Liver (tissue), 9 donors: ENCODE results near the gene ELL. TPM values are rescaled to one million over a fixed set of nuclear protein-coding genes. Genes with fewer than 3 reads are reported as not detected.

Source experiments
- DNase-seq: peaks from one replicate; pipeline ENCODE4 v3.0.0-alpha.2; 2017; ENCODE audit warnings: low spot score
- H3K27ac ChIP-seq, 2 donors: one replicate each; pipeline ENCODE4 v1.7.0; 2013; ENCODE audit warnings: inconsistent platforms in 2 of 2, low read length in 2 of 2, control low read depth in 1 of 2, low read depth in 1 of 2, mild to moderate bottlenecking in 1 of 2
- H3K27me3 ChIP-seq, 4 donors: one replicate each; pipeline versions ENCODE4 v1.6.1 to v1.7.0; 2013; ENCODE audit warnings: low read length in 3 of 4, inconsistent platforms in 1 of 4, mild to moderate bottlenecking in 1 of 4, moderate library complexity in 1 of 4; ENCODE audit not compliant: control insufficient read depth in 4 of 4, insufficient read depth in 4 of 4
- H3K36me3 ChIP-seq, 4 donors: one replicate each; pipeline versions ENCODE4 v1.6.1 to v1.7.0; 2013; ENCODE audit warnings: low read length in 3 of 4, mild to moderate bottlenecking in 3 of 4, low read depth in 1 of 4, moderate library complexity in 1 of 4; ENCODE audit not compliant: control insufficient read depth in 4 of 4, insufficient read depth in 3 of 4
- H3K4me1 ChIP-seq, 4 donors: one replicate each; pipeline versions ENCODE4 v1.6.1 to v1.7.0; 2013; ENCODE audit warnings: low read length in 3 of 4, mild to moderate bottlenecking in 3 of 4, moderate library complexity in 1 of 4; ENCODE audit not compliant: control insufficient read depth in 4 of 4, insufficient read depth in 4 of 4
- H3K4me3 ChIP-seq, 3 donors: one replicate each; pipeline versions ENCODE4 v1.6.1 to v1.7.0; 2013; ENCODE audit warnings: low read length in 3 of 3, control low read depth in 1 of 3, low read depth in 1 of 3, mild to moderate bottlenecking in 1 of 3
- H3K9ac ChIP-seq, 2 donors: one replicate each; pipeline ENCODE4 v1.7.0; 2013; ENCODE audit warnings: low read length in 2 of 2, mild to moderate bottlenecking in 2 of 2, moderate library complexity in 2 of 2, control low read depth in 1 of 2, low read depth in 1 of 2
- H3K9me3 ChIP-seq, 4 donors: one replicate each; pipeline versions ENCODE4 v1.6.1 to v1.7.0; 2013; ENCODE audit warnings: low read length in 3 of 4; ENCODE audit not compliant: control insufficient read depth in 4 of 4
- ATF3 ChIP-seq: IDR thresholded peaks from 2 replicates; pipeline ENCODE4 v1.6.1; 2016; ENCODE audit warnings: antibody characterized with exemption
- EGR1 ChIP-seq, 2 donors: IDR thresholded peaks; 2 replicates each; pipeline ENCODE4 v1.6.1; 2016 to 2018; ENCODE audit warnings: antibody characterized with exemption in 2 of 2, low read depth in 2 of 2
- FOXA1 ChIP-seq: IDR thresholded peaks from 2 replicates; pipeline ENCODE4 v1.6.1; 2016; ENCODE audit warnings: antibody characterized with exemption
- FOXA2 ChIP-seq: IDR thresholded peaks from 2 replicates; pipeline ENCODE4 v1.6.1; 2016; ENCODE audit warnings: antibody characterized with exemption
- GABPA ChIP-seq, 2 donors: IDR thresholded peaks in 1 of 2; conservative IDR thresholded peaks in 1 of 2; 2 replicates each; pipeline ENCODE4 v1.6.1; 2016; ENCODE audit warnings: antibody characterized with exemption in 2 of 2, mild to moderate bottlenecking in 1 of 2, moderate library complexity in 1 of 2
- HNF4A ChIP-seq, 2 donors: conservative IDR thresholded peaks; 2 replicates each; pipeline ENCODE4 v1.6.1; 2016; ENCODE audit warnings: antibody characterized with exemption in 2 of 2, mild to moderate bottlenecking in 2 of 2
- HNF4G ChIP-seq: IDR thresholded peaks from 2 replicates; pipeline ENCODE4 v1.6.1; 2016; ENCODE audit warnings: antibody characterized with exemption
- JUND ChIP-seq, 2 donors: IDR thresholded peaks; 2 replicates each; pipeline ENCODE4 v1.6.1; 2016; ENCODE audit warnings: antibody characterized with exemption in 2 of 2
- MAX ChIP-seq: IDR thresholded peaks from 2 replicates; pipeline ENCODE4 v1.6.1; 2016; ENCODE audit warnings: antibody characterized with exemption
- NR2F2 ChIP-seq: IDR thresholded peaks from 2 replicates; pipeline ENCODE4 v1.6.1; 2016; ENCODE audit warnings: antibody characterized with exemption
- RAD21 ChIP-seq, 2 donors: IDR thresholded peaks; 2 replicates each; pipeline ENCODE4 v1.6.1; 2016; ENCODE audit warnings: antibody characterized with exemption in 2 of 2, mild to moderate bottlenecking in 2 of 2
- RXRA ChIP-seq, 2 donors: IDR thresholded peaks; 2 replicates each; pipeline ENCODE4 v1.6.1; 2017 to 2018; ENCODE audit warnings: antibody characterized with exemption in 2 of 2, mild to moderate bottlenecking in 1 of 2
- SP1 ChIP-seq: IDR thresholded peaks from 2 replicates; pipeline ENCODE4 v1.6.1; 2018; ENCODE audit warnings: antibody characterized with exemption, mild to moderate bottlenecking
- TAF1 ChIP-seq: conservative IDR thresholded peaks from 2 replicates; pipeline ENCODE4 v1.6.1; 2016; ENCODE audit warnings: antibody characterized with exemption, mild to moderate bottlenecking
- YY1 ChIP-seq: IDR thresholded peaks from 2 replicates; pipeline ENCODE4 v1.6.1; 2016; ENCODE audit warnings: antibody characterized with exemption, mild to moderate bottlenecking
- WGBS: extraction: QIAGEN DNeasy Blood & Tissue Kit; methylation state at CpG from one replicate; pipeline ENCODE4 v1.1.7; 2013; 5-methylcytosine and 5-hydroxymethylcytosine counted together
- polyA plus RNA-seq, 2 donors: library from polyadenylated mRNA; stranded (reverse) in 1 of 2; unstranded in 1 of 2; fragments of 200-250 nt in 1 of 2; fragments of >200 nt in 1 of 2; fragmentation: Nextera tagmentation in 1 of 2; extraction: Ambion mirVana in 1 of 2; gene quantifications; one replicate each; pipeline versions ENCODE4 v1.2.1 to v1.2.3, GENCODE V29; 2013 to 2015
- total RNA-seq, 2 donors: library from RNA; depleted of rRNA; stranded (reverse); fragments of >200 nt; gene quantifications; one replicate each; pipeline ENCODE4 v1.2.3, GENCODE V29; 2014
- TF ChIP-seq, protein P1 (sequence below): IDR thresholded peaks from 2 replicates; pipeline ENCODE4 v1.6.1; 2016; ENCODE audit warnings: antibody characterized with exemption, mild to moderate bottlenecking
- TF ChIP-seq, protein P2 (sequence below): fragments of 150-350 bp; IDR thresholded peaks from 2 replicates; pipeline ENCODE4 v1.5.1; 2017; ENCODE audit warnings: improper control_type of control experiment, low read depth, low read length; ENCODE audit not compliant: missing input control
- TF ChIP-seq, protein P3 (sequence below): IDR thresholded peaks from 2 replicates; pipeline ENCODE4 v1.6.1; 2016; ENCODE audit warnings: antibody characterized with exemption
- donor health status: healthy.
- donor health status: healthy.
- donor health status: healthy.
- donor health status: healthy.
- donor health status: healthy.

ELL gene
- total and polyA plus RNA-seq, 4 donors: 4.5 to 10.5 (median 6.6) TPM

GRCh38 chr19:18415178-18415867, 106.5 kb downstream of the ELL start:
- TF ChIP-seq SP1 (peak; percentile 35), FOXA2 (no peak), HNF4G (no peak), MAX (no peak), RXRA (IDR thresholded peaks at IDR 0.05) (no peak), RAD21 (IDR thresholded peaks at IDR 0.05) (no peak), TAF1 (no peak), JUND (IDR thresholded peaks at IDR 0.05) (no peak), ATF3 (no peak), FOXA1 (no peak), GABPA (IDR thresholded peaks at IDR 0.05 in 1 of 2, conservative IDR thresholded peaks at IDR 0.05 in 1 of 2) (peak; percentile 29 to 50), EGR1 (IDR thresholded peaks at IDR 0.05; ENCODE audit: low read depth in 2 of 2) (no peak), YY1 (no peak), NR2F2 (peak; percentile 45), HNF4A (conservative IDR thresholded peaks at IDR 0.05) (no peak)
- TF ChIP-seq, protein P1, sequence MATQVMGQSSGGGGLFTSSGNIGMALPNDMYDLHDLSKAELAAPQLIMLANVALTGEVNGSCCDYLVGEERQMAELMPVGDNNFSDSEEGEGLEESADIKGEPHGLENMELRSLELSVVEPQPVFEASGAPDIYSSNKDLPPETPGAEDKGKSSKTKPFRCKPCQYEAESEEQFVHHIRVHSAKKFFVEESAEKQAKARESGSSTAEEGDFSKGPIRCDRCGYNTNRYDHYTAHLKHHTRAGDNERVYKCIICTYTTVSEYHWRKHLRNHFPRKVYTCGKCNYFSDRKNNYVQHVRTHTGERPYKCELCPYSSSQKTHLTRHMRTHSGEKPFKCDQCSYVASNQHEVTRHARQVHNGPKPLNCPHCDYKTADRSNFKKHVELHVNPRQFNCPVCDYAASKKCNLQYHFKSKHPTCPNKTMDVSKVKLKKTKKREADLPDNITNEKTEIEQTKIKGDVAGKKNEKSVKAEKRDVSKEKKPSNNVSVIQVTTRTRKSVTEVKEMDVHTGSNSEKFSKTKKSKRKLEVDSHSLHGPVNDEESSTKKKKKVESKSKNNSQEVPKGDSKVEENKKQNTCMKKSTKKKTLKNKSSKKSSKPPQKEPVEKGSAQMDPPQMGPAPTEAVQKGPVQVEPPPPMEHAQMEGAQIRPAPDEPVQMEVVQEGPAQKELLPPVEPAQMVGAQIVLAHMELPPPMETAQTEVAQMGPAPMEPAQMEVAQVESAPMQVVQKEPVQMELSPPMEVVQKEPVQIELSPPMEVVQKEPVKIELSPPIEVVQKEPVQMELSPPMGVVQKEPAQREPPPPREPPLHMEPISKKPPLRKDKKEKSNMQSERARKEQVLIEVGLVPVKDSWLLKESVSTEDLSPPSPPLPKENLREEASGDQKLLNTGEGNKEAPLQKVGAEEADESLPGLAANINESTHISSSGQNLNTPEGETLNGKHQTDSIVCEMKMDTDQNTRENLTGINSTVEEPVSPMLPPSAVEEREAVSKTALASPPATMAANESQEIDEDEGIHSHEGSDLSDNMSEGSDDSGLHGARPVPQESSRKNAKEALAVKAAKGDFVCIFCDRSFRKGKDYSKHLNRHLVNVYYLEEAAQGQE: peak; percentile 13
- TF ChIP-seq, protein P2, sequence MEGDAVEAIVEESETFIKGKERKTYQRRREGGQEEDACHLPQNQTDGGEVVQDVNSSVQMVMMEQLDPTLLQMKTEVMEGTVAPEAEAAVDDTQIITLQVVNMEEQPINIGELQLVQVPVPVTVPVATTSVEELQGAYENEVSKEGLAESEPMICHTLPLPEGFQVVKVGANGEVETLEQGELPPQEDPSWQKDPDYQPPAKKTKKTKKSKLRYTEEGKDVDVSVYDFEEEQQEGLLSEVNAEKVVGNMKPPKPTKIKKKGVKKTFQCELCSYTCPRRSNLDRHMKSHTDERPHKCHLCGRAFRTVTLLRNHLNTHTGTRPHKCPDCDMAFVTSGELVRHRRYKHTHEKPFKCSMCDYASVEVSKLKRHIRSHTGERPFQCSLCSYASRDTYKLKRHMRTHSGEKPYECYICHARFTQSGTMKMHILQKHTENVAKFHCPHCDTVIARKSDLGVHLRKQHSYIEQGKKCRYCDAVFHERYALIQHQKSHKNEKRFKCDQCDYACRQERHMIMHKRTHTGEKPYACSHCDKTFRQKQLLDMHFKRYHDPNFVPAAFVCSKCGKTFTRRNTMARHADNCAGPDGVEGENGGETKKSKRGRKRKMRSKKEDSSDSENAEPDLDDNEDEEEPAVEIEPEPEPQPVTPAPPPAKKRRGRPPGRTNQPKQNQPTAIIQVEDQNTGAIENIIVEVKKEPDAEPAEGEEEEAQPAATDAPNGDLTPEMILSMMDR: no peak
- TF ChIP-seq, protein P3, sequence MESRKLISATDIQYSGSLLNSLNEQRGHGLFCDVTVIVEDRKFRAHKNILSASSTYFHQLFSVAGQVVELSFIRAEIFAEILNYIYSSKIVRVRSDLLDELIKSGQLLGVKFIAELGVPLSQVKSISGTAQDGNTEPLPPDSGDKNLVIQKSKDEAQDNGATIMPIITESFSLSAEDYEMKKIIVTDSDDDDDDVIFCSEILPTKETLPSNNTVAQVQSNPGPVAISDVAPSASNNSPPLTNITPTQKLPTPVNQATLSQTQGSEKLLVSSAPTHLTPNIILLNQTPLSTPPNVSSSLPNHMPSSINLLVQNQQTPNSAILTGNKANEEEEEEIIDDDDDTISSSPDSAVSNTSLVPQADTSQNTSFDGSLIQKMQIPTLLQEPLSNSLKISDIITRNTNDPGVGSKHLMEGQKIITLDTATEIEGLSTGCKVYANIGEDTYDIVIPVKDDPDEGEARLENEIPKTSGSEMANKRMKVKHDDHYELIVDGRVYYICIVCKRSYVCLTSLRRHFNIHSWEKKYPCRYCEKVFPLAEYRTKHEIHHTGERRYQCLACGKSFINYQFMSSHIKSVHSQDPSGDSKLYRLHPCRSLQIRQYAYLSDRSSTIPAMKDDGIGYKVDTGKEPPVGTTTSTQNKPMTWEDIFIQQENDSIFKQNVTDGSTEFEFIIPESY: no peak
- Histone ChIP-seq H3K36me3 (no peaks in the 10 kb centered on the region), H3K9ac (no peak overlapping the region), H3K27ac (peak overlapping the region; percentile 74 to 94), H3K9me3 (no peaks in the 10 kb centered on the region), H3K4me1 (peaks cover 9 to 47% (median 28%) of the 10 kb centered on the region in 4 donors), H3K4me3 (no peak overlapping the region), H3K27me3 (no peaks in the 10 kb centered on the region)
- 55% methylated on average over 25 of the region's 25 CpGs for WGBS
- DNase-seq: no peak
